Suppressor macrophage (primary cell): ENCODE measurements around the gene AFG1L.
"Not testable (repeated sequence)": the region's sequence is repeated elsewhere in the genome, so short reads cannot be mapped to it uniquely, and the experiment has no call there.

Experiments
- DNase-seq, 4 experiments: peaks; one replicate each; pipeline ENCODE4 v3.0.0-alpha.2; 2020 to 2022

AFG1L gene

GRCh38 chr6:108419474-108419873 is 124.6 kb downstream of the AFG1L start:
- DNase-seq, result no peak

- DNase-seq, result no peak
These were observed 125.2 kb downstream of the AFG1L start for GRCh38 chr6:108419934-108420609.

GRCh38 chr6:108421366-108421765 is 126.5 kb downstream of the AFG1L start:
- DNase-seq, result no peak

DNA sequence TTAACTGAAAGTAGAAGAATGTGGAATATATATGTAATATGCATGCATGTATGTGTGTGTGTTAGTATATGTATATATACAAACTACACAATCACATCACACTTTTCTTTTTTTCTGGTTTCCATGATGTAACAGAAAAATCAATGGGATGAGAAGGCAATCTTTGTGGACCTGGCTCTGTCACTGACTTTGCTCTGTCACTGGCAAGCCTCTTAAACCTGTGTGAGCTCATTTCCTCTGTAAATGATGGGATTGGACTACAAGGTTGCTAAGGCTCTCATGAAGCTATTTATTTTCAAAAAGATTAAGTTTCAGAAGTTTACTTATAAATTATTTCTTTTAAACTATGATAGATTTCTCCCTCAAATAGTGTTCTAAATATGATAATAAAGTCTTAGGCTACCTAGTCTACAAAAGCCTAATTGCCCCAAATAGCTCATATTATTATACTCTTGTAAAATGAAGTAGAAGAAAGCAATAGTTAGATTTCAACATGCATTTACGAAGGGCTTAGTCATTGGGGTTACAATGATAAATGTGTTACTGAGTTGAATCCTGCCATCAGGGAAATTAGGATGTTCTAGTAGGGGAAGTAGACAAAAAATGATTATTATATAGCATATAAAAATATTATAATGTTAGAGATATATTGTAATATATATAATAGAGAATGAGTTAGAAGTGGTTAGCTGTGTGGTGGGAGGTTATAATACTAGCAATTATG is 129.3 kb downstream of the AFG1L start:
- peak in 1 of 4 experiments; percentile 21 for DNase-seq

GRCh38 chr6:108425428-108425827 is 130.6 kb downstream of the AFG1L start:
- no peak for DNase-seq

GRCh38 chr6:108432143-108432542 is 137.3 kb downstream of the AFG1L start:
- no peak for DNase-seq

GRCh38 chr6:108432792-108433191 is 137.9 kb downstream of the AFG1L start:
- no peak for DNase-seq

DNA sequence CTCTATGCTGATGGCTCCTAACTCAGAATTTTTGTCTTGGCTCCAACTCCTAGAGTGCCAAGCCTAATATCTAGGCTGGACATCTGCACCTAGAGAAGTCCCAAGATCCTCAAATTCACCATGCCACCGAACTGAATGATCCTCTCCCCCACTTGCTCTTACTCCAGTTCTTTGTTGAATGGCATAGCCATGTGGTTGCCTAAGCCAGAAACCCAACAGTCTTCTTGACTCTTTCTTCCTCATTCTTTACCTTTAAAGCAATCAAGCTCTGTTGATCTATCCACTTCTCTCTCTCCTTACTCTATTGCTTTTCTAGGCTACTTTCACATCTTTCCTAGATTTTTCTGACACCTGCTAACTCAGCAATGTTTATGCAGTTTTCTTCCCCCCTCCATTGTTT is 139.4 kb downstream of the AFG1L start:
- no peak for DNase-seq

DNA sequence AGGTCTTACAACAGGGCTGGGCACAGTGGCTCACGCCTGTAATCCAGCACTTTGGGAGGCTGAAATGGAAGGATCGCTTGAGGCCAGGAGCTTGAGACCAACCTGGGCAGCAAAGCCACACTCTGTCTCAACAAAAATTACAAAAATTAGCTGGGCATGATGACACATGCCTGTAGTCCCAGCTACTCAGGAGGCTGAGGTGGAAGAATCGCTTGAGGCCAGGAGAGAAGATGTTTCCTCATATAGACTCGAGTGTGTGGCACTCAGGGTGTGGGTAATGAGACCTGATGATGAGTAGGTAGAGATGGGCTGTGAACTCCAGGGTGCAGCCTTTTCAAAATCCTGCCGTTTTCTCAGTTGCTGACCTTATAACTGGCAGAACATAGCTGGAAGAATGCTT is 140.5 kb downstream of the AFG1L start:
- no peak for DNase-seq

DNA sequence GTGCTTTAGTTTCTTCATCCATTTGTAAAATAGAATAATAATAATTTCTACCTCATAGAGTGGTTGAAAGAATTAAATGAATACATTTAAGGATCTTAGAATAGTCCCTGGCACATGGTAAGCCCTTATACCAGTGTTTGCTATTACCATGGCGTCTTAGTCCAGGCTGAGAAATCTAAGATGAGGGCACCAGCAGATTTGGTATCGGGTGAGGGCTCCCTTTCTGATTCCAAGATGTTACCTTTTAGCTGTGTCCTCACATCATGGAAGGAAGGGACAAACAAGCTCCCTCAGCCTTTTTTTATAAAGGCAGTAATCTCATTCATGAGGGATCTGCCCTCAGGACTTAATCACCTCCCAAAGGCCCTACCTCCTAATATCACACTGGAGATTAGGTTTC is 141.9 kb downstream of the AFG1L start:
- no peak for DNase-seq

GRCh38 chr6:108437821-108438220 is 143.0 kb downstream of the AFG1L start:
- DNase-seq, result no peak

GRCh38 chr6:108438918-108439317 is 144.1 kb downstream of the AFG1L start:
- peak; percentile 6 to 52 (median 42) for DNase-seq

- no peak for DNase-seq
These were observed 146.3 kb downstream of the AFG1L start for GRCh38 chr6:108441141-108441540.

DNA sequence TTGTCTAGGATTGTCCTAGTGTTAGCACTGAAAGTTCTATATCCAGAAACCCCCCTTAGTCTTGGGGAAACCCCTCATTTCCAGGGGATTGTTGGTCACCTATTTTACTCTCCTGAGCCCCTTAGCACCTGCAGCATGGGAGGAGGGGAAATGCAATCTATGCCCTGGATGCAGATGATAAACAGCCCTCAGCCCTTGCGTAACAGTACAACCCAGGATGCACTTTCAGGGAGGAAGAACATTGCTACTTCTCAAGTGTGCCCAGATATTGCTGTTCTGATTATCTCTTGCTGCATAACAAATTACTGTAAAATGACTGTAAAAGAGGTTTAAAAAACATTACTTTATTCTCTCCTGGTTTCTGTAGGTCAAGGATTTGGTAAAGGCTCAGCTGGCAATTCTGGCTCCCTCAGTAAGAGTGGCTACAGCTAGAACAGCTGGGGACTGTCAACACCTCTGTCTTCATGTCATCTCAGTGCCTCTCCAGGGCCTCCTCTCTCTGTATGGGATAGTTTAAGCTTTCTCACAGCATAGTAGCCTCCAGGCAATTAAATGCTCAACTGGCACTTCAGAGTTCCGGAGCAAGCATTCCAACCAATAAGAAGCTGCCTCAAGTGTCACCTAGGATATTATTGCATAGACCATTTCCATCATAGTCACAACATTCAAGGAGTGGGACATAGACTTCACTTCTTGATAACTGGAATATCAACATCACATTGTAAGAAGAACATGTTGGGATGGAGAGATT is 148.1 kb downstream of the AFG1L start:
- no peak for DNase-seq

DNA sequence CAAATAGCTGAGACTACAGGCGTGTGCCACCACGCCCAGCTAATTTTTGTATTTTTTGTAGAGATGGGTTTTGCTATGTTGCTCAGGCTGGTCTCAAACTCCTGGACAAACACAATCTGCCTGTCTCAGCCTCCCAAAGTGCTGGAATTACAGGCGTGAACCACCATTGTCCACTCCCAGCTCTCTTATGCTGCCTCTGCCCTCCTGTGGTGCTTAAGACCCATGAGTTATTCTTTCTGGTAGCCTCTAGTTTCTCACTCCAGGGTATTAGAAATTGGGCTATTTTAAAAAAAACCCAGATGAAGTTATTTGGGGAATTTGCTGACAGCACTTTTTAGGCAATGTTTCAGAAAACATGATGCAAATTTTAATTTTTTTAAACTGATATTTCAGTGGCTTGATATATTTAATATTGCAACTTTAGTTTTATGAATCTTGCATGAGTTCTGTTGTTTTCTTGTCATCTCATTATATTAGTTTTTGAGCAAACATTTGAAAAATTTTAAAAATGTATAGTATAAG is 151.8 kb downstream of the AFG1L start:
- DNase-seq, result no peak

DNA sequence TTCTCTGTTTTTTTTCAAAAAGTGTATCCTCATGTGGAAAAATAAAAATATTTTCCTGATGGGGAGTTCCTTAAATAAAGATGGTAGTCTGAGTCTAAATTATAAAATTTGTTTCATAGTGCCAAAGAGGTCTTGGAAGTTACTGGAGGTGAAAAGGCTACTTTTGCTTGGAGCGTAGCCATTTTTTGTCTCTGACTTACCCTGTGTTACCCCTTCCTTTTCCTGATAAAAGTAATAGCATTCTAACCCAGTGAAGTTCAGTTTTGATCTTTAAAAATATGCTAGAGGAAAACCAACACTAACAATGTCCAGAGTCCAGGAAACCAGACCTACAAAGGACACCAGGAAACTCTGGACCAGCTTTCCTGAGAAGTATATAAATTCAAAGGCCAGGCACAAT is 153.6 kb downstream of the AFG1L start:
- no peak for DNase-seq

DNA sequence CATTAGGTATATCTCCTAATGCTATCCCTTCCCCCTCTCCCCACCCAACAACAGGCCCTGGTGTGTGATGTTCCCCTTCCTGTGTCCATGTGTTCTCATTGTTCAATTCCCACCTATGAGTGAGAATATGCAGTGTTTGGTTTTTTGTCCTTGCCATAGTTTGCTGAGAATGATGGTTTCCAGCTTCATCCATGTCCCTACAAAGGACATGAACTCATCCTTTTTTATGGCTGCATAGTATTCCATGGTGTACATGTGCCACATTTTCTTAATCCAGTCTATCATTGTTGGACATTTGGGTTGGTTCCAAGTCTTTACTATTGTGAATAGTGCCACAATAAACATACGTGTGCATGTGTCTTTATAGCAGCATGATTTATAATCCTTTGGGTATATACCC is 154.9 kb downstream of the AFG1L start:
- not testable (repeated sequence) for DNase-seq

- DNase-seq, result no peak
These were observed 157.0 kb downstream of the AFG1L start for GRCh38 chr6:108451816-108452215.

GRCh38 chr6:108452711-108453195 is 157.9 kb downstream of the AFG1L start:
- DNase-seq, result no peak

DNA sequence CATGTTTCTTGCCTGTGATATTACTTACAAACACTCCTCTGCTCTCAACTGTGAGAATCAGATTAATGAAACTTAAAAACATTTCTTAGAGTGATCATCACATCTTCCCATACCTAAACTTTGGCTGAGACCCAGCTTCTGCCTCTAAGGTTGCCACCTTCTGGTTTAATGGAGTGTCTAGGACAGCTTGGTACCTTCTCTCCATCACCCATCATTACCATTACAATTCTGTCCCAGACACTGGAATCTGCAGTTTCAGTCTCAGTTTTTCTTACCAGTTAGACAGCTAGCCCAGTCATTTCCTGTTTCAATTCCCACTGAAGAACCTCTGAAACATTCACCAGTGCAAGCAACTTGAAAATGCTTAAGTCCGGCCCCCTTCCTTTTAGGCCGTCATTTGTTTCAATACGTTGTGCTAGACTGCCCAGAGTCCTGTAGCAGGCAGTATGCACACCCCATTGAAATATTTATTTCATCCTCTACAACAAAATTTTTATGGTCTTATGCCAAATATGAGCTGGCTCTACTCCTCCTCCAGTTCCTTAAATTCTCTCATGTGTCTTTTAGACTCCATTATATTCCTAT is 158.8 kb downstream of the AFG1L start:
- DNase-seq, result peak; percentile 55 to 67 (median 63)

DNA sequence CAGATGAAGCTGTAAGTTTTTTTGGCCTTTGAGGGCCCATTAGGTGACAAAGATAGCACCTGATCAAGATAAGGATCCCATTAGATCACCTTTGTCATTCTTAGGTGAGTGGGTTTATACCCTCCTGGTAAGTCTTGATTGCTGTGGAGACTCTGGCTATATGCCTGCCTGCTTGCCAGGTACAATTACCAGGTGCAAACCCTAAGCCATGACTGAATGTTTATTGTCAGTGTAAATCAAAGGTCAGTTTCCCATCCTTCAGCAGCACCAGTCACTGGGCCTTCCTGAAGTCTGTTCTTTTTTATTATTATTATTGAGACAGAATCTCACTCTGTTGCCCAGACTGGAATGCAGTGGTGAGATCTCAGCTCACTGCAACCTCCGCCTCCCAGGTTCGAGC is 159.5 kb downstream of the AFG1L start:
- DNase-seq, result no peak

DNA sequence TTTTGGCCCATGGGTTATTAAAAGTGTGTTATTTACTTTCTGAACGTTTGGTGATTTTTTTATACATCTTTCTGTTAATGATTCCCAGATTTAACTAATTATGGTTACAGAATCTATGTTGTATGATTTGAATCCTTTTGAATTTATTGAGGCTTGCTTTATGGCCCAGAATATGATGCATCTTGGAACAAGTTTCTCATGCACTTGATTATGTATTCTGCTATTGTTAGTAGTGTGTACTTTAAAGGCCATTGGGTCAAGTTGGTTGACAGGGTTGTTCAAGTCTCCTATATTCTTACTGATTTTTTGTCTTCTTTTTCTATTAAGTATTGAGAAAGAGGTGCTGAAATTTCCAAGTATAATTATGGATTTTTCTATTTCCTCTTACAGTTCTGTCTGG is 160.8 kb downstream of the AFG1L start:
- DNase-seq, result no peak

GRCh38 chr6:108463784-108464183 is 168.9 kb downstream of the AFG1L start:
- DNase-seq, result peak in 1 of 4 experiments; percentile 7
